ENCODE results near the gene CHML. TPM values are rescaled to one million over a fixed set of nuclear protein-coding genes. Genes with fewer than 3 reads are reported as not detected.

The CHML gene
- total RNA-seq, 4 donors from 2014 or later: 5.7 to 9.6 (median 6.8) TPM

DNA sequence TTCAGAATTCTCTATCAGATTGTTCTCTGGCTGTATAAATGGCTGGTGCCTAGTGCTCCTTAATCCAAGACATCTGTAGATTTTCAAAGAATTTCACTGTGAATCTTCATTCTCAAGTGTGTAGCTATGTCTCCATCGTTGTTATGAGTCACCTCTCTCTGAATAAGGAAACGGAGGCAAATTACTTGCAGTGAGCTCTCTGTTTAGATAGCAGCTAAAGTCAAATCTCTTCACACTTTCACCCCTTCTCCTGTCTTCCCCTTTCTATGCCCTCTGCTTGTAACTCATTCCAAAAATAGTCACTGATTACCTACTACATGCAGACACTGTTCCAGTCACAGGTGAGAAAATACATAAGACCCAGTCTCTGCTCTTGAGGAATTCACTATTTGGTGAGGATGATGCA, 39.7 kb downstream of the CHML start:
- WGBS, 2 donors: 62 to 82% methylated on average over 2 of the region's 2 CpGs
- TF ChIP-seq POLR2A (IDR thresholded peaks at IDR 0.05): no peak
- TF ChIP-seq, protein P1, sequence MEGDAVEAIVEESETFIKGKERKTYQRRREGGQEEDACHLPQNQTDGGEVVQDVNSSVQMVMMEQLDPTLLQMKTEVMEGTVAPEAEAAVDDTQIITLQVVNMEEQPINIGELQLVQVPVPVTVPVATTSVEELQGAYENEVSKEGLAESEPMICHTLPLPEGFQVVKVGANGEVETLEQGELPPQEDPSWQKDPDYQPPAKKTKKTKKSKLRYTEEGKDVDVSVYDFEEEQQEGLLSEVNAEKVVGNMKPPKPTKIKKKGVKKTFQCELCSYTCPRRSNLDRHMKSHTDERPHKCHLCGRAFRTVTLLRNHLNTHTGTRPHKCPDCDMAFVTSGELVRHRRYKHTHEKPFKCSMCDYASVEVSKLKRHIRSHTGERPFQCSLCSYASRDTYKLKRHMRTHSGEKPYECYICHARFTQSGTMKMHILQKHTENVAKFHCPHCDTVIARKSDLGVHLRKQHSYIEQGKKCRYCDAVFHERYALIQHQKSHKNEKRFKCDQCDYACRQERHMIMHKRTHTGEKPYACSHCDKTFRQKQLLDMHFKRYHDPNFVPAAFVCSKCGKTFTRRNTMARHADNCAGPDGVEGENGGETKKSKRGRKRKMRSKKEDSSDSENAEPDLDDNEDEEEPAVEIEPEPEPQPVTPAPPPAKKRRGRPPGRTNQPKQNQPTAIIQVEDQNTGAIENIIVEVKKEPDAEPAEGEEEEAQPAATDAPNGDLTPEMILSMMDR (IDR thresholded peaks at IDR 0.05): no peak
- no peak for TF ChIP-seq EP300 (IDR thresholded peaks at IDR 0.05)
- H3K36me3 ChIP-seq: peaks cover 0 to 20% (median 0%) of the 10 kb centered on the region in 3 donors
- no peak overlapping the region for H3K27ac ChIP-seq
- peaks cover 0 to 18% (median 0%) of the 10 kb centered on the region in 4 donors for H3K4me1 ChIP-seq
- H3K9me3 ChIP-seq: no peaks in the 10 kb centered on the region
- H3K27me3 ChIP-seq: no peaks in the 10 kb centered on the region
- no peak for DNase-seq (ENCODE audit: low spot score in 2 of 2)
- no peak overlapping the region for H3K4me3 ChIP-seq

DNA sequence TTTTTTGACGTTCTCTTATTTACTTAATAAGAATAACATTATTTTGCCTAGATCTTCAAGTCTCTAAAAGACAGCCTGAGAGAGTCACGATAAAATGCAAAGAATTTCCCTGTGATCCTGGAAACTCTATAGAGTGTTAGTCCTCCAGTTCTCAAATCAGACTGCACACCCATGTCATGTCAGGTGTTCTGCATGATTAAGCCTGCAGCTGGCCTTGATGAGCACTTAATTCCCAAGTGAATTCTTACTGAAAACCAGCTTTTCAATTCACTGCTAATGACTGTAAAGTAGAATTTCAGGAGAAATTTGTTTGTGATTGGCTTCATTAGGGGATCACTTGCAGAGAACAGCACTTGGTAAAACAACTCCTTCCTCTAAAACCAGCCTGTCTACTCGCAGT, 41.9 kb downstream of the CHML start:
- H3K27me3 ChIP-seq: no peaks in the 10 kb centered on the region
- peaks cover 0 to 6% (median 0%) of the 10 kb centered on the region in 4 donors for H3K4me1 ChIP-seq
- 79 to 81% methylated on average over 3 of the region's 3 CpGs for WGBS, 2 donors
- TF ChIP-seq POLR2A (IDR thresholded peaks at IDR 0.05) (no peak), EP300 (IDR thresholded peaks at IDR 0.05) (no peak)
- TF ChIP-seq, protein P1 (IDR thresholded peaks at IDR 0.05): no peak
- DNase-seq (ENCODE audit: low spot score in 2 of 2): no peak
- no peak overlapping the region for H3K4me3 ChIP-seq
- peaks cover 0 to 33% (median 0%) of the 10 kb centered on the region in 3 donors for H3K36me3 ChIP-seq
- H3K27ac ChIP-seq: no peak overlapping the region
- H3K9me3 ChIP-seq: no peaks in the 10 kb centered on the region

DNA sequence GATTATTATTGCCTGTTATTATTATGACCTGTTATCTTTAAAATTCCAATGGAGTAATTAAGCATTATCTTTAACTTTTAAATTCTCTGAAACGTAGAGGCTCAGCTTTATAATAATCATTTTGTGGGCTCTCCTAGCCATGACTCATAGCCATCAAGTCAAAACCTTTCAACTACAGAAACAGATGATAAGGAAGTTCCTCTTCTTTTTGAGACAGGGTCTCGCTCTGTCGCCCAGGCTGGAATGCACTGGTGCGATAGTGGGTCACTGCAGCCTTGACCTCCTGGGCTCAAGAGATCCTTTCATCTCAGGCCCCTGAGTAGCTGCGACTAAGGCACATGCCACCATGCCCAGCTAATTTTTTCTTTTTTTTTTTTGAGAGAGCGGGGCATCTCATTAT, 43.5 kb downstream of the CHML start:
- H3K27ac ChIP-seq: no peak overlapping the region
- DNase-seq (ENCODE audit: low spot score in 2 of 2): no peak
- no peaks in the 10 kb centered on the region for H3K9me3 ChIP-seq
- H3K4me1 ChIP-seq: no peaks in the 10 kb centered on the region
- TF ChIP-seq, protein P1 (IDR thresholded peaks at IDR 0.05): no peak
- TF ChIP-seq POLR2A (IDR thresholded peaks at IDR 0.05): no peak
- no peak for TF ChIP-seq EP300 (IDR thresholded peaks at IDR 0.05)
- H3K36me3 ChIP-seq: peaks cover 0 to 33% (median 0%) of the 10 kb centered on the region in 3 donors
- no peaks in the 10 kb centered on the region for H3K27me3 ChIP-seq
- WGBS, 2 donors: 79 to 82% methylated on average over 6 of the region's 6 CpGs
- H3K4me3 ChIP-seq: no peak overlapping the region

DNA sequence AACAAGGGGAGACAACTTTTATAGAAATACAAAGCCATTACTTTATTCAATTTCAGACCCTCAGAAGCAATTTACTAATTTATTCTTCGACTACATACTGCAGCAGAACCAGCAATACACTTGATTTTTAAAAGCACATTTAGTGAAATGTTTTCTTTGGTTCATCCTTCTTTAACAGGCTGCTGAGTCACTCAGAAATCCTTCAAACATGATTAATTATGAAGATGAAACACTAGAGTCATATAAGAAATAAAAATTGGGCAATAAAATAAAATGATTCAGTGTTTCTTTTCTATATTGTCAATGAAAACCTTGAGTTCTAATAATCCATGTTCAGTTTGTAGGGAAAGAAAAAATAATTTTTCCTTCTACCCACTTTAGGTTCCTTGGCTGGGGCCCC, 47.0 kb downstream of the CHML start:
- no peak for DNase-seq (ENCODE audit: low spot score in 2 of 2)
- no peak overlapping the region for H3K4me3 ChIP-seq
- WGBS, 2 donors: 87 to 91% methylated on average over 1 of the region's 1 CpG
- no peaks in the 10 kb centered on the region for H3K9me3 ChIP-seq
- no peaks in the 10 kb centered on the region for H3K27me3 ChIP-seq
- no peaks in the 10 kb centered on the region for H3K4me1 ChIP-seq
- H3K27ac ChIP-seq: no peak overlapping the region
- peaks cover 0 to 33% (median 0%) of the 10 kb centered on the region in 3 donors for H3K36me3 ChIP-seq
- TF ChIP-seq, protein P1 (IDR thresholded peaks at IDR 0.05): no peak
- TF ChIP-seq POLR2A (IDR thresholded peaks at IDR 0.05) (no peak), EP300 (IDR thresholded peaks at IDR 0.05) (no peak)

DNA sequence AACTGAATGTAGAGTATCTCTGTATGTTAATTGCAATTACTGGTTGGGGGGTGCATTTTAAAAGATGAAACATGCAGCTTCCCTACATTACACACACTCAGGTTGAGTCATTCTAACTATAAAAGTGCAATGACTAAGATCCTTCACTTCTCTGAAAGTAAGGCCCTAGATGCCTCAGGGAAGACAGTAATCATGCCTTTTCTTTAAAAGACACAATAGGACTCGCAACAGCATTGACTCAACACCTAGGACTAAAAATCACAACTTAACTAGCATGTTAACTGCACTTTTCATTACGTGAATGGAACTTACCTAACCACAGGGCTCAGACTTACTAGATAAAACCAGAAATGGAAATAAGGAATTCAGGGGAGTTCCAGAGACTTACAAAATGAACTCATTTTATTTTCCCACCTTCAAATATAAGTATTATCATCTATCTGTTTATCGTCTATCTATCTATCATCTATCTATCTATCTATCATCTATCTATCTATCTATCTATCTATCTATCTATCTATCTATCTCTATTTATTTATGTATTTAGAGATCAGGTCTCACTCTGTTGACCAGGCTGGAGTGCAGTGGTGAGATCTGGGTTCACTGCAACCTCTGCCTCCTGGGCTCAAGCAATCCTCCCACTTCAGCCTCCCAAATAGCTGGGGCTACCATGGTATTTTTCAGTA, 47.8 kb downstream of the CHML start:
- Histone ChIP-seq H3K27me3 (no peaks in the 10 kb centered on the region), H3K9me3 (no peaks in the 10 kb centered on the region), H3K4me3 (no peak overlapping the region), H3K36me3 (peaks cover 0 to 33% (median 0%) of the 10 kb centered on the region in 3 donors), H3K27ac (no peak overlapping the region), H3K4me1 (no peaks in the 10 kb centered on the region)
- no peak for TF ChIP-seq POLR2A (IDR thresholded peaks at IDR 0.05)
- no peak for TF ChIP-seq EP300 (IDR thresholded peaks at IDR 0.05)
- TF ChIP-seq, protein P1 (IDR thresholded peaks at IDR 0.05): no peak
- no peak for DNase-seq (ENCODE audit: low spot score in 2 of 2)
- 89 to 96% methylated on average over 3 of the region's 3 CpGs for WGBS, 2 donors

Data from tibial nerve (tissue), 4 donors.